ENCODE results near the gene YOD1. TPM values are rescaled to one million over a fixed set of nuclear protein-coding genes. Genes with fewer than 3 reads are reported as not detected.

The YOD1 gene
- polyA plus RNA-seq, 1 donor from 2014 or later, result 9.3 TPM

GRCh38 chr1:207021139-207021861, 29.7 kb downstream of the YOD1 start:
- Histone ChIP-seq H2AFZ (ENCODE audit: low read depth, low read length) (no peak overlapping the region), H4K20me1 (ENCODE audit: insufficient read depth) (no peaks in the 10 kb centered on the region), H3K36me3 (ENCODE audit: insufficient read depth, low read length) (no peaks in the 10 kb centered on the region), H3K4me2 (ENCODE audit: low read length) (no peak overlapping the region), H3K4me3 (ENCODE audit: low read length) (no peak overlapping the region), H3K9ac (ENCODE audit: low read length) (no peak overlapping the region), H3K9me3 (ENCODE audit: low read length) (no peaks in the 10 kb centered on the region), H3F3A (ENCODE audit: insufficient read depth, low read length, poor library complexity, severe bottlenecking) (no peaks in the 10 kb centered on the region), H3K27ac (ENCODE audit: low read length) (no peak overlapping the region), H3K27me3 (ENCODE audit: insufficient read depth, low read depth, low read length) (no peaks in the 10 kb centered on the region), H3K79me2 (replicated peaks; ENCODE audit: insufficient read depth, low read length) (no peaks in the 10 kb centered on the region), H3K9me2 (ENCODE audit: insufficient read depth, low read length) (no peaks in the 10 kb centered on the region)
- TF ChIP-seq, protein P1, sequence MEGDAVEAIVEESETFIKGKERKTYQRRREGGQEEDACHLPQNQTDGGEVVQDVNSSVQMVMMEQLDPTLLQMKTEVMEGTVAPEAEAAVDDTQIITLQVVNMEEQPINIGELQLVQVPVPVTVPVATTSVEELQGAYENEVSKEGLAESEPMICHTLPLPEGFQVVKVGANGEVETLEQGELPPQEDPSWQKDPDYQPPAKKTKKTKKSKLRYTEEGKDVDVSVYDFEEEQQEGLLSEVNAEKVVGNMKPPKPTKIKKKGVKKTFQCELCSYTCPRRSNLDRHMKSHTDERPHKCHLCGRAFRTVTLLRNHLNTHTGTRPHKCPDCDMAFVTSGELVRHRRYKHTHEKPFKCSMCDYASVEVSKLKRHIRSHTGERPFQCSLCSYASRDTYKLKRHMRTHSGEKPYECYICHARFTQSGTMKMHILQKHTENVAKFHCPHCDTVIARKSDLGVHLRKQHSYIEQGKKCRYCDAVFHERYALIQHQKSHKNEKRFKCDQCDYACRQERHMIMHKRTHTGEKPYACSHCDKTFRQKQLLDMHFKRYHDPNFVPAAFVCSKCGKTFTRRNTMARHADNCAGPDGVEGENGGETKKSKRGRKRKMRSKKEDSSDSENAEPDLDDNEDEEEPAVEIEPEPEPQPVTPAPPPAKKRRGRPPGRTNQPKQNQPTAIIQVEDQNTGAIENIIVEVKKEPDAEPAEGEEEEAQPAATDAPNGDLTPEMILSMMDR (IDR thresholded peaks at IDR 0.05; ENCODE audit: poor library complexity, severe bottlenecking), result no peak
- TF ChIP-seq TAF1 (IDR thresholded peaks at IDR 0.05; ENCODE audit: low read depth), result no peak

DNA sequence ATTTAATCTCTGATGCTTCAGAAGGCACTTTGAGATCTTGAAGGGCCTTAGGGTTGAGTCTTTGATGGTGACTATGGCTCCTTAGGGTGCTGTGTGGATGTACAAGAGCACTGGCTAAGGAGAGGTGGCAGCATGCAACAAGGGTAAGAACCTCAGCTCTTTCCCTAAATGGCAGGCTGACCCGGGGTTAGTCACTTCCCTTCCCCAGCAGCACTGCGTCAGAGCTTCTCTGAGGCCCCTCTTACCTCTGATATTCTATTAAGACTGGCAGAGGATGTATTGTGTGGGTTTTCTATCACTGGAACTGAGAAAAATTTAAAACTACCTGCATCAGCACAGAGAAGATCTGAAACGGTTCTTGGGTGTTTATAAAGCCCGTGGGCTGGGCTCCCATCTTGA, 30.3 kb downstream of the YOD1 start:
- Histone ChIP-seq H3K9me2 (ENCODE audit: insufficient read depth, low read length) (no peaks in the 10 kb centered on the region), H3K36me3 (ENCODE audit: insufficient read depth, low read length) (no peaks in the 10 kb centered on the region), H3K4me2 (ENCODE audit: low read length) (no peak overlapping the region), H3F3A (ENCODE audit: insufficient read depth, low read length, poor library complexity, severe bottlenecking) (no peaks in the 10 kb centered on the region), H3K27ac (ENCODE audit: low read length) (no peak overlapping the region), H3K9me3 (ENCODE audit: low read length) (no peaks in the 10 kb centered on the region), H3K4me3 (ENCODE audit: low read length) (no peak overlapping the region), H3K27me3 (ENCODE audit: insufficient read depth, low read depth, low read length) (no peaks in the 10 kb centered on the region), H4K20me1 (ENCODE audit: insufficient read depth) (no peaks in the 10 kb centered on the region), H2AFZ (ENCODE audit: low read depth, low read length) (no peak overlapping the region), H3K79me2 (replicated peaks; ENCODE audit: insufficient read depth, low read length) (no peaks in the 10 kb centered on the region), H3K9ac (ENCODE audit: low read length) (no peak overlapping the region)
- TF ChIP-seq, protein P1 (IDR thresholded peaks at IDR 0.05; ENCODE audit: poor library complexity, severe bottlenecking), result no peak
- TF ChIP-seq MXI1 (conservative IDR thresholded peaks at IDR 0.05; ENCODE audit: poor library complexity, severe bottlenecking) (no peak), RAD21 (conservative IDR thresholded peaks at IDR 0.05) (no peak), POLR2AphosphoS5 (IDR thresholded peaks at IDR 0.05) (no peak), TAF1 (IDR thresholded peaks at IDR 0.05; ENCODE audit: low read depth) (no peak), SMC3 (conservative IDR thresholded peaks at IDR 0.05; ENCODE audit: poor library complexity) (no peak)
- TF ChIP-seq, protein P2, sequence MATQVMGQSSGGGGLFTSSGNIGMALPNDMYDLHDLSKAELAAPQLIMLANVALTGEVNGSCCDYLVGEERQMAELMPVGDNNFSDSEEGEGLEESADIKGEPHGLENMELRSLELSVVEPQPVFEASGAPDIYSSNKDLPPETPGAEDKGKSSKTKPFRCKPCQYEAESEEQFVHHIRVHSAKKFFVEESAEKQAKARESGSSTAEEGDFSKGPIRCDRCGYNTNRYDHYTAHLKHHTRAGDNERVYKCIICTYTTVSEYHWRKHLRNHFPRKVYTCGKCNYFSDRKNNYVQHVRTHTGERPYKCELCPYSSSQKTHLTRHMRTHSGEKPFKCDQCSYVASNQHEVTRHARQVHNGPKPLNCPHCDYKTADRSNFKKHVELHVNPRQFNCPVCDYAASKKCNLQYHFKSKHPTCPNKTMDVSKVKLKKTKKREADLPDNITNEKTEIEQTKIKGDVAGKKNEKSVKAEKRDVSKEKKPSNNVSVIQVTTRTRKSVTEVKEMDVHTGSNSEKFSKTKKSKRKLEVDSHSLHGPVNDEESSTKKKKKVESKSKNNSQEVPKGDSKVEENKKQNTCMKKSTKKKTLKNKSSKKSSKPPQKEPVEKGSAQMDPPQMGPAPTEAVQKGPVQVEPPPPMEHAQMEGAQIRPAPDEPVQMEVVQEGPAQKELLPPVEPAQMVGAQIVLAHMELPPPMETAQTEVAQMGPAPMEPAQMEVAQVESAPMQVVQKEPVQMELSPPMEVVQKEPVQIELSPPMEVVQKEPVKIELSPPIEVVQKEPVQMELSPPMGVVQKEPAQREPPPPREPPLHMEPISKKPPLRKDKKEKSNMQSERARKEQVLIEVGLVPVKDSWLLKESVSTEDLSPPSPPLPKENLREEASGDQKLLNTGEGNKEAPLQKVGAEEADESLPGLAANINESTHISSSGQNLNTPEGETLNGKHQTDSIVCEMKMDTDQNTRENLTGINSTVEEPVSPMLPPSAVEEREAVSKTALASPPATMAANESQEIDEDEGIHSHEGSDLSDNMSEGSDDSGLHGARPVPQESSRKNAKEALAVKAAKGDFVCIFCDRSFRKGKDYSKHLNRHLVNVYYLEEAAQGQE (IDR thresholded peaks at IDR 0.05; ENCODE audit: borderline replicate concordance), result no peak

All from neural cell (in vitro differentiated cells).